K562 (cell line): ENCODE data around the gene KCP. TPM values are rescaled to one million over a fixed set of nuclear protein-coding genes. Genes with fewer than 3 reads are reported as not detected.

ENCODE experiments used
- ATAC-seq: fragments of 200-7000 bp; cut with Tn5 transposase; 3 replicates; pipeline ENCODE4 v1.9.1; 2020; ENCODE audit warnings: moderate library complexity
- BruUV-seq: library from RNA; stranded (reverse); fragments of 400-500 nt; replicated peaks from 2 replicates; lab custom pipeline; 2021; lab: Mats Ljungman, UMichigan
- CTCF ChIA-PET: fragments of 300-600 bp; formaldehyde crosslinking; extraction: SDS; loops from one replicate; lab custom pipeline; 2021; ENCODE audit warnings: low intra/inter-chr PET ratio; lab: Yijun Ruan, JAX
- POLR2A ChIA-PET: fragments of 300-600, 350-650 bp; sonication (Branson Sonifier 250); formaldehyde crosslinking; extraction: SDS; loops from one replicate; lab custom pipeline; 2021; ENCODE audit warnings: antibody characterized with exemption, inconsistent platforms; lab: Yijun Ruan, JAX
- DNase-seq, 4 experiments: peaks; one replicate each; pipeline versions ENCODE4 v3.0.0 to v3.0.0-alpha.2; 2011 to 2018; ENCODE audit warnings: low spot score in 3 of 4, mixed read lengths in 3 of 4; ENCODE audit errors: extremely low read depth in 1 of 4
- FAIRE-seq: peaks from 2 replicates; lab custom pipeline; 2011; peaks lifted over from hg19 to GRCh38; lab: Jason Lieb, UNC
- H2AFZ ChIP-seq: 2 replicates; pipeline ENCODE4 v1.6.0; 2011; ENCODE audit warnings: low read depth, low read length, control low read depth, inconsistent platforms
- H3K27ac ChIP-seq: fragments of 200-600 bp; 3 replicates; pipeline ENCODE4 v1.8.0; 2011; ENCODE audit warnings: low read depth, mild to moderate bottlenecking, control low read depth, inconsistent platforms, low read length, moderate library complexity, mixed read lengths; ENCODE audit errors: extremely low read depth
- H3K27me3 ChIP-seq, 2 experiments: fragments of 300-600 bp in 1 of 2; 2 replicates in 1 of 2; 3 replicates in 1 of 2; pipeline versions ENCODE4 v1.6.0 to v1.8.0; 2011; ENCODE audit warnings: inconsistent platforms in 2 of 2, low read length in 2 of 2, mild to moderate bottlenecking in 1 of 2, mixed read lengths in 1 of 2, moderate library complexity in 1 of 2; ENCODE audit not compliant: control insufficient read depth in 2 of 2, insufficient read depth in 2 of 2
- H3K36me3 ChIP-seq: fragments of 300-600 bp; 3 replicates; pipeline ENCODE4 v1.8.0; 2011; ENCODE audit warnings: mild to moderate bottlenecking, low read length, inconsistent platforms; ENCODE audit not compliant: control insufficient read depth, insufficient read depth
- H3K4me1 ChIP-seq, 2 experiments: fragments of 200-600 bp in 1 of 2; replicated peaks in 1 of 2; 2 replicates in 1 of 2; 3 replicates in 1 of 2; pipeline versions ENCODE4 v1.5.1 to v1.8.0; 2011; ENCODE audit warnings: inconsistent platforms in 2 of 2, low read length in 2 of 2, mild to moderate bottlenecking in 1 of 2, mixed read lengths in 1 of 2, moderate library complexity in 1 of 2; ENCODE audit not compliant: control insufficient read depth in 2 of 2, insufficient read depth in 2 of 2
- H3K4me2 ChIP-seq: 2 replicates; pipeline ENCODE4 v1.6.1; 2011; ENCODE audit warnings: low read length, control low read depth, inconsistent platforms, mixed read lengths; ENCODE audit not compliant: insufficient read depth
- H3K4me3 ChIP-seq: fragments of 200-600 bp; sonication (generic), shearing (Covaris generic); 2 replicates; pipeline ENCODE4 v1.5.1; 2016; ENCODE audit warnings: control low read depth, inconsistent platforms
- H3K79me2 ChIP-seq: fragments of 200-600 bp; 3 replicates; pipeline ENCODE4 v1.8.0; 2011; ENCODE audit warnings: low read length, inconsistent platforms; ENCODE audit not compliant: control insufficient read depth, insufficient read depth
- H3K9ac ChIP-seq, 2 experiments: 2 replicates each; pipeline versions ENCODE4 v1.6.0 to v1.6.1; 2011; ENCODE audit warnings: low read depth in 2 of 2, low read length in 2 of 2, control low read depth in 1 of 2, inconsistent platforms in 1 of 2, mild to moderate bottlenecking in 1 of 2, mixed read lengths in 1 of 2; ENCODE audit not compliant: insufficient read depth in 1 of 2
- H3K9me1 ChIP-seq: one replicate; pipeline ENCODE4 v1.6.0; 2011; ENCODE audit warnings: inconsistent platforms, mild to moderate bottlenecking, low read length, moderate library complexity; ENCODE audit not compliant: control insufficient read depth, insufficient read depth
- H3K9me3 ChIP-seq: replicated peaks from 2 replicates; pipeline ENCODE4 v1.5.1; 2011; ENCODE audit warnings: low read depth, low read length, inconsistent platforms; ENCODE audit not compliant: control insufficient read depth, insufficient read depth
- H4K20me1 ChIP-seq: replicated peaks from 2 replicates; pipeline ENCODE4 v1.6.1; 2011; ENCODE audit warnings: low read length, inconsistent platforms, mixed read lengths; ENCODE audit not compliant: control insufficient read depth, insufficient read depth
- CC2D1A ChIP-seq: fragments of 450-650 bp; IDR thresholded peaks from 2 replicates; pipeline ENCODE4 v1.6.1; 2017; ENCODE audit warnings: mild to moderate bottlenecking
- CCNT2 ChIP-seq: IDR thresholded peaks from 2 replicates; pipeline ENCODE4 v1.6.1; 2011; ENCODE audit warnings: borderline replicate concordance, low read depth, mild to moderate bottlenecking, moderate library complexity, mixed read lengths, low read length; ENCODE audit not compliant: insufficient read length; ENCODE audit errors: extremely low read depth
- CREBBP ChIP-seq: IDR thresholded peaks from one replicate; pipeline ENCODE4 v1.6.1; 2012; ENCODE audit warnings: low read depth, mild to moderate bottlenecking, control low read depth, inconsistent platforms, low read length
- CTCF ChIP-seq, 3 experiments: IDR thresholded peaks in 2 of 3; conservative IDR thresholded peaks in 1 of 3; 2 replicates each; pipeline ENCODE4 v1.5.1; 2011 to 2012; ENCODE audit warnings: low read length in 3 of 3, mild to moderate bottlenecking in 3 of 3, control low read depth in 2 of 3, improper control_type of control experiment in 1 of 3, inconsistent platforms in 1 of 3, low read depth in 1 of 3, mixed read lengths in 1 of 3, moderate library complexity in 1 of 3; ENCODE audit not compliant: insufficient read depth in 2 of 3
- RAD21 ChIP-seq, 2 experiments: fragments of 250-450 bp in 1 of 2; fragments of 450-650 bp in 1 of 2; sonication (Bioruptor Pico) in 1 of 2; formaldehyde crosslinking in 1 of 2; IDR thresholded peaks in 1 of 2; conservative IDR thresholded peaks in 1 of 2; 2 replicates each; pipeline versions ENCODE4 v1.4.0 to v1.8.0; 2020 to 2022; ENCODE audit warnings: mild to moderate bottlenecking in 2 of 2, moderate library complexity in 1 of 2
- RNF2 ChIP-seq: sonication (generic); IDR thresholded peaks from 2 replicates; pipeline ENCODE4 v1.6.1; 2016
- SRSF7 ChIP-seq: fragments of 200-400 bp; formaldehyde crosslinking; optimal IDR thresholded peaks from 2 replicates; pipeline ENCODE3; 2017; ENCODE audit warnings: mild to moderate bottlenecking, low read depth, low read length
- ZNF232 ChIP-seq: sonication (generic); formaldehyde crosslinking; IDR thresholded peaks from 2 replicates; pipeline ENCODE4 v1.8.0; 2022; ENCODE audit warnings: mild to moderate bottlenecking, missing genetic modification reagents
- ZNF41 ChIP-seq: fragments of 250-450 bp; sonication (Bioruptor Pico); conservative IDR thresholded peaks from 2 replicates; pipeline ENCODE4 v1.4.0; 2020; ENCODE audit warnings: mild to moderate bottlenecking
- WGBS: fragments of 100-300 bp; shearing (Covaris generic); methylation state at CpG from one replicate; pipeline ENCODE4 v1.1.6; 2016; ENCODE audit warnings: low coverage, mixed read lengths; ENCODE audit not compliant: insufficient coverage; ENCODE audit errors: missing lambda C conversion rate; 5-methylcytosine and 5-hydroxymethylcytosine counted together
- in situ Hi-C: fragments of 300-500 bp; cut with MboI; formaldehyde crosslinking; loops from 4 replicates; pipeline ENCODE4 v1.15.0; 2018; ENCODE audit warnings: inconsistent platforms, mixed read lengths
- intact Hi-C: fragments of 100-400 bp; cut with micrococcal nuclease; formaldehyde crosslinking; loops from 2 replicates; pipeline ENCODE4 v1.14.2; 2022
- polyA plus RNA-seq, 8 experiments: library from polyadenylated mRNA; depleted of rRNA in 4 of 8; stranded (reverse) in 5 of 8; unstranded in 3 of 8; fragments of >200 nt; fragmentation: Nextera tagmentation in 2 of 8; fragmentation: Illumina TruSeq in 1 of 8; extraction: Ambion mirVana in 2 of 8; extraction: Trizol in 1 of 8; gene quantifications; 2 replicates each; pipeline versions ENCODE4 v1.2.1 to v1.2.3, GENCODE V29; 2011 to 2014; ENCODE audit warnings: inconsistent platforms in 1 of 8, missing spikeins in 1 of 8
- total RNA-seq, 7 experiments: library from RNA; depleted of rRNA in 6 of 7; stranded (reverse); fragments of >200 nt in 6 of 7; fragmentation: Illumina TruSeq in 2 of 7; extraction: Trizol in 2 of 7; gene quantifications; 2 replicates each; pipeline versions ENCODE4 v1.2.1 to v1.2.3, GENCODE V29; 2011 to 2021; ENCODE audit warnings: low replicate concordance in 1 of 7

Gene KCP
- total and polyA plus RNA-seq, 9 of the 15 experiments (the other 6 are each of a cell fraction or from before 2014, with no cell fraction given) = 0.06 to 0.17 (median 0.12) TPM; not detected in 3

DNA sequence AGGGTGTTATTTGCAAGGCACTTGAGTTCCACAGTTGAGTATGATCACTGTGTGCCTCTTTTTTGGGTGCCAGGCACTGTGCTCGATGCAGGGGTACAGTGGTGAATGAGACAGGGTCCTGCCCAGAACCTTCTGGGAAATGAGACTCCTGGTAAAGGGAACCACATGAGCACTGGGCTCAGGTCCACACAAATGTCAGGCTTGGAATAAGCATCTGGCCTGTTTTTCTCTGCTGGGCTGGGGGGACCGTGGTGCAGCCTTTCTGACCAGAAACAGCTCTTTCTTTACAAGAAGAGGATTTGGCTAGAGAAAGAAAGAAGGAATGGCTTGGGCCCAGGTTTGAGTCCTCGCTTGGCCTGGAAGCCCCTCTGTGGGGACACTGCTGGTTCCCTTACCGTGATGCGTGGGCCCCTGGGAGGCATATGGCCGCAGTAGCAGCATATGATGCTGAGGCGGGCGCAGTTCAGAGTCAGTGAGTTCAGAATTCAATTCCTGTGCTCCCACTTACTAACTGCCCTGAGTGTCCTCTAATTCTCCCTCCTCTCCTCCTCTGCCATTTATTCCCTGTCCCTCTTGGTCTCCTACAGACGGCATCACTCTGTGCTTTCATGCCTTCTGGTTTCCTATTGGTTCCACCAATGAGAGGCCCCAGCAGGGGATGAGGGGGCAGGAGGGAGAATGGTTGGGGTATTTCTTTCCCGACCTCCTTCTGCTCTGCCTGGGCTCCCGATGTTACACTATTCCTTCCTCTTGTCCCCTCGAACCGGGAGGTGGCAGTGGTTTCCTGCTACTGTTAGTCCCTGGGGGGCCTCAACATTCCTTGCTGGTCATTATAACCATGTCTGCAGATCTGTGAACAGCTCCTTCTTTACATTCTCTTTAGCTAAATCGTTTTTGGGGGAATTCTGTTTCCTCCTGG lies 9.6 kb upstream of the KCP start:
- Histone ChIP-seq H3K4me2 (no peak overlapping the region), H3K27me3 (peaks cover 75 to 82% of the 10 kb centered on the region in 2 experiments), H3K27ac (no peak overlapping the region), H3K9me1 (no peaks in the 10 kb centered on the region), H4K20me1 (no peaks in the 10 kb centered on the region), H2AFZ (no peak overlapping the region), H3K4me1 (peaks cover 0 to 10% of the 10 kb centered on the region in 2 experiments; a peak in 2 of 5 replicates), H3K9ac (no peak overlapping the region), H3K9me3 (no peaks in the 10 kb centered on the region; the same call in 1 of the 2 replicates), H3K79me2 (no peaks in the 10 kb centered on the region), H3K4me3 (no peak overlapping the region), H3K36me3 (no peaks in the 10 kb centered on the region)
- FAIRE-seq (no peak), ATAC-seq (peak; percentile 54), DNase-seq (peak in 1 of 4 experiments; percentile 36)
- no TSS peak for BruUV-seq
- 2% methylated on average over 14 of the region's 14 CpGs for WGBS
- CTCF ChIA-PET = interaction anchor here (1.7 kb wide), 1 partner anchor 171 kb away, joined by 7 read pairs; no protein-coding TSS in a partner anchor
- intact Hi-C loops (loop anchor here (1.0 to 5.0 kb wide), 2 partner anchors 171 to 292 kb away; no protein-coding TSS in a partner anchor), in situ Hi-C loops (no loop called here)
- POLR2A ChIA-PET = interaction anchor here (0.6 to 2.0 kb wide), 5 partner anchors 9 to 249 kb away, joined by 3 to 8 read pairs (median 3); partner anchors contain the start of gene KCP
- TF ChIP-seq CREBBP (no peak), RAD21 (CRISPR knock-in tag; conservative IDR thresholded peaks at IDR 0.05 in 1 of 2, IDR thresholded peaks at IDR 0.05 in 1 of 2) (peak in 1 of 2 experiments; percentile 53; a peak in 2 of 4 replicates), ZNF41 (CRISPR knock-in tag) (no peak), CC2D1A (no peak), RNF2 (peak; percentile 32; the same call in 1 of the 2 replicates), ZNF232 (CRISPR knock-in tag) (no peak), SRSF7 (no peak), CTCF (IDR thresholded peaks at IDR 0.05 in 2 of 3, conservative IDR thresholded peaks at IDR 0.05 in 1 of 3; ENCODE audit: insufficient read depth in 2 of 3, low read depth in 1 of 3, low read length in 3 of 3) (peak; percentile 33 to 50 (median 35); a peak in 3 of 6 replicates), CCNT2 (no peak)
